ENCODE data around the gene SHANK1. TPM values are rescaled to one million over a fixed set of nuclear protein-coding genes. Genes with fewer than 3 reads are reported as not detected.

Gene SHANK1
- total RNA-seq, 2 experiments from 2014 or later: 0.03 to 13.1 TPM

DNA sequence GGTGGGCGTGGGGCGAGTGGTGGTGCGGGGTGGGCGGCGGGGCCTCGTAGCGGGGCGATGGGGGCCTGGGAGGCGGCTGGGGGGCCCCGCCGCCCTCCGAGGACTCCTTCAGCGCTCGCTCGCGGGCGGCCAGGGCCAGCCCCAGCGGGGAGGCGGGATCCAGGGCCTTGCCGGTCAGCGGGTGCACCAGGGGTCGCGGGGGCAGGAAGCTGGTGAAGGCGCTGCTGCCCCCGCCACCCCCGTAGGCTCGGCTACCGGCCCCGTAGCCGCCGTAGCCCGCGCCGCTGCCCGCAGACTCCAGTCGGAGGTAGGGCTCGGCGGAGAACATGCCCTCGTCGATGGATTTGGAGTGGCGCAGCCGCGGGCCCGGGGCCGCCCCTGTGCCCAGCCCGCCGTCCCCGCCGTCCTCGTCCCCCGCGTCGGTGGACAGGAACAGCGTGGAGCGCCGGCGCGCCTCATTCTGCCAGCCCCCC lies 51.8 kb downstream of the SHANK1 start:
- ChIA-PET CTCF (ENCODE audit: unreplicated experiment) (no interaction called here), POLR2A (no interaction called here)
- Histone ChIP-seq H4K20me1 (ENCODE audit: insufficient read depth, low read length) (no peaks in the 10 kb centered on the region), H3K27ac (ENCODE audit: low read depth, low read length, poor library complexity, severe bottlenecking) (no peak overlapping the region), H3K9me3 (ENCODE audit: low read length) (no peaks in the 10 kb centered on the region), H2AFZ (ENCODE audit: low read length) (no peak overlapping the region), H3K4me2 (ENCODE audit: low read length) (no peak overlapping the region), H3K79me2 (ENCODE audit: insufficient read depth, low read depth, low read length) (no peaks in the 10 kb centered on the region), H3K9me2 (ENCODE audit: insufficient read depth, low read length) (no peaks in the 10 kb centered on the region), H3K4me3 (ENCODE audit: low read depth, low read length, poor library complexity, severe bottlenecking) (no peak overlapping the region), H3K4me1 (ENCODE audit: insufficient read depth, low read length, poor library complexity, severe bottlenecking) (no peaks in the 10 kb centered on the region), H3K36me3 (ENCODE audit: insufficient read depth, low read length) (no peaks in the 10 kb centered on the region)
- intact Hi-C loops (cut with micrococcal nuclease; ENCODE audit: unreplicated experiment): no loop called here
- DNase-seq (ENCODE audit: low spot score): no peak
- TF ChIP-seq, protein P1, sequence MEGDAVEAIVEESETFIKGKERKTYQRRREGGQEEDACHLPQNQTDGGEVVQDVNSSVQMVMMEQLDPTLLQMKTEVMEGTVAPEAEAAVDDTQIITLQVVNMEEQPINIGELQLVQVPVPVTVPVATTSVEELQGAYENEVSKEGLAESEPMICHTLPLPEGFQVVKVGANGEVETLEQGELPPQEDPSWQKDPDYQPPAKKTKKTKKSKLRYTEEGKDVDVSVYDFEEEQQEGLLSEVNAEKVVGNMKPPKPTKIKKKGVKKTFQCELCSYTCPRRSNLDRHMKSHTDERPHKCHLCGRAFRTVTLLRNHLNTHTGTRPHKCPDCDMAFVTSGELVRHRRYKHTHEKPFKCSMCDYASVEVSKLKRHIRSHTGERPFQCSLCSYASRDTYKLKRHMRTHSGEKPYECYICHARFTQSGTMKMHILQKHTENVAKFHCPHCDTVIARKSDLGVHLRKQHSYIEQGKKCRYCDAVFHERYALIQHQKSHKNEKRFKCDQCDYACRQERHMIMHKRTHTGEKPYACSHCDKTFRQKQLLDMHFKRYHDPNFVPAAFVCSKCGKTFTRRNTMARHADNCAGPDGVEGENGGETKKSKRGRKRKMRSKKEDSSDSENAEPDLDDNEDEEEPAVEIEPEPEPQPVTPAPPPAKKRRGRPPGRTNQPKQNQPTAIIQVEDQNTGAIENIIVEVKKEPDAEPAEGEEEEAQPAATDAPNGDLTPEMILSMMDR (conservative IDR thresholded peaks at IDR 0.05; ENCODE audit: low read length): no peak
- no peak for TF ChIP-seq EZH2phosphoT487 (IDR thresholded peaks at IDR 0.05; ENCODE audit: borderline replicate concordance, low read depth, low read length)
- BruUV-seq (replicated peaks): no TSS peak

DNA sequence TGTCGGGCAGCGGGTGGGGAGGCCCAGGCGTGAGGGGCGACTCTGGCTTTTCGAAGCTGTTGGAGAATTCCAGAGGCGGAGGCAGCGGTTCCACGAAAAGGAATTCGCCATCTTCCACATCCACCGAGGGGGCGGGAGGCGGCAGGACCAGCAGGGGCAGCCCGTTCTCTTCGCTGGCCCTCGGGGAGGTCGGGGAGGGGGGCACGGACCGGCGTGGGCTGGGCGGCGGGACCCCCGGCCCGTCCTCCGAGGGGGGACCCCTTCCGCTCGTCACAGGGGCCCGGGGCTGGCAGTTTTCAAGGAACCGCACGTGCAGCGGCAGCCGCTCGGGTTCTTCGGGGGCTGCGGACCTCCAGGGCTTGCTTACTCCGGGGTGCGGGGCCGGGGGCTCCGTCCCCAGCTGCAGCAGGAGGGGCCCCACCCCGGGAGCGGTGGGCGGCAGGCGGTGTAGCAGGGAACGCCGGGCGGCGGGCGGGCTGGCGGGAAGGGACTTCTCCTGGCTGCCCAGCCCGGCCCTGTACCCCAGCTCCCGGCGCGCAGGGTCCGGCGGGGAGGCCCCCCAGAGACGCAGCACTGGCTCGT lies 52.3 kb downstream of the SHANK1 start:
- H3K9me3 ChIP-seq (ENCODE audit: low read length): no peaks in the 10 kb centered on the region
- DNase-seq (ENCODE audit: low spot score): no peak
- no peak overlapping the region for H2AFZ ChIP-seq (ENCODE audit: low read length)
- no peak overlapping the region for H3K27ac ChIP-seq (ENCODE audit: low read depth, low read length, poor library complexity, severe bottlenecking)
- no peaks in the 10 kb centered on the region for H3K9me2 ChIP-seq (ENCODE audit: insufficient read depth, low read length)
- no peaks in the 10 kb centered on the region for H3K36me3 ChIP-seq (ENCODE audit: insufficient read depth, low read length)
- TF ChIP-seq, protein P1 (conservative IDR thresholded peaks at IDR 0.05; ENCODE audit: low read length): no peak
- TF ChIP-seq EZH2phosphoT487 (IDR thresholded peaks at IDR 0.05; ENCODE audit: borderline replicate concordance, low read depth, low read length): no peak
- intact Hi-C loops (cut with micrococcal nuclease; ENCODE audit: unreplicated experiment): no loop called here
- H3K4me3 ChIP-seq (ENCODE audit: low read depth, low read length, poor library complexity, severe bottlenecking): no peak overlapping the region
- no peak overlapping the region for H3K4me2 ChIP-seq (ENCODE audit: low read length)
- CTCF ChIA-PET (ENCODE audit: unreplicated experiment): no interaction called here
- no peaks in the 10 kb centered on the region for H3K4me1 ChIP-seq (ENCODE audit: insufficient read depth, low read length, poor library complexity, severe bottlenecking)
- no TSS peak for BruUV-seq (replicated peaks)
- no peaks in the 10 kb centered on the region for H3K79me2 ChIP-seq (ENCODE audit: insufficient read depth, low read depth, low read length)
- POLR2A ChIA-PET: no interaction called here
- H4K20me1 ChIP-seq (ENCODE audit: insufficient read depth, low read length): no peaks in the 10 kb centered on the region

DNA sequence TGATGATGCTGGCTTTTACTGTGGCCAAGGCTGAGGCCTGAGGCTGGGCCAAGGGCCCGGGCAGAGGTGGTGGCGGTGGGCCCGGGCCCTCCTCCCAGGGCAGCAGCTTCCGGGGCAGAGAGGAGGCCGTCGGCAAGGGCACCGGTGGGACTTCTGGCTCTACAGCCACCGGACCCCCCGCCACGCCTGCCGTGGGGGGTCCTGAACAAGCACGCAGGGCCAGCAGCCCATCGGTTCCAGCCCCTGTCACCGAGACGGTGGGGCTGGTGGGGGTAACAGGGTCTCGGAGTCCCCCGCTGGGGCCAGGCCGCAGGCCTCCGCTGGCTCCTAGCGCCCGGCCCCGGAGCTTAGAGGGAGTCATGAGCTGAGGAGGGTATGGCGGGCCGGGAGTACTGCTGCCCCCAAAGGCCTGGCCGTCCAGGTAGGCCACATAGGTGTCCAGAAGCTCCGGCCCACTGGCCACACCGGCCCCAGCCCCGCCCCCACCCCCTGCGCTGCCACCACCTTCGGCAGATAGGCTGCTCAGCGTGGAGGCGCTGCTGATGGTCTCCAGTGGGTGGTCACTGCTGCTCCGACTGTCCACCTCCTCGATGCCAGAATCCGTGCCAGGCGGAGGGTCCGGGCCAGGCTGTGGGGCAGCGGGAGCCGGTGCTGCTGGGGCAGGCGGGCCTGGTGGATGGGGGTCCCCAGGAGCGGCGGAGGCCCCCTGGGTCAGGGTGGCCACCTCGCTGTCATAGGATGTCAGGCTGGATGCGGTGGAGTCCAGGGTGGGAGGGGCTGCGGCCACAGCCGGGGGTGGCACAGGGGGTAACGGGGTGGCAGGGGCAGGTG lies 53.0 kb downstream of the SHANK1 start:
- POLR2A ChIA-PET: no interaction called here
- TF ChIP-seq EZH2phosphoT487 (IDR thresholded peaks at IDR 0.05; ENCODE audit: borderline replicate concordance, low read depth, low read length): no peak

More for the DNA sequence above, 53.0 kb downstream of the SHANK1 start:
- intact Hi-C loops (cut with micrococcal nuclease; ENCODE audit: unreplicated experiment): no loop called here
- Histone ChIP-seq H3K4me3 (ENCODE audit: low read depth, low read length, poor library complexity, severe bottlenecking) (no peak overlapping the region), H3K36me3 (ENCODE audit: insufficient read depth, low read length) (no peaks in the 10 kb centered on the region), H3K9me2 (ENCODE audit: insufficient read depth, low read length) (no peaks in the 10 kb centered on the region), H3K79me2 (ENCODE audit: insufficient read depth, low read depth, low read length) (no peaks in the 10 kb centered on the region), H4K20me1 (ENCODE audit: insufficient read depth, low read length) (no peaks in the 10 kb centered on the region), H3K9me3 (ENCODE audit: low read length) (no peaks in the 10 kb centered on the region), H3K4me2 (ENCODE audit: low read length) (no peak overlapping the region), H2AFZ (ENCODE audit: low read length) (no peak overlapping the region), H3K4me1 (ENCODE audit: insufficient read depth, low read length, poor library complexity, severe bottlenecking) (no peaks in the 10 kb centered on the region), H3K27ac (ENCODE audit: low read depth, low read length, poor library complexity, severe bottlenecking) (no peak overlapping the region)
- CTCF ChIA-PET (ENCODE audit: unreplicated experiment): no interaction called here
- no TSS peak for BruUV-seq (replicated peaks)
- DNase-seq (ENCODE audit: low spot score): no peak

Measured in OCI-LY7 (cell line).